ENCODE measurements around the gene ANTXR1. TPM values are rescaled to one million over a fixed set of nuclear protein-coding genes. Genes with fewer than 3 reads are reported as not detected.

ANTXR1 gene
- total RNA-seq, 1 donor from 2014 or later: 73.4 TPM

DNA sequence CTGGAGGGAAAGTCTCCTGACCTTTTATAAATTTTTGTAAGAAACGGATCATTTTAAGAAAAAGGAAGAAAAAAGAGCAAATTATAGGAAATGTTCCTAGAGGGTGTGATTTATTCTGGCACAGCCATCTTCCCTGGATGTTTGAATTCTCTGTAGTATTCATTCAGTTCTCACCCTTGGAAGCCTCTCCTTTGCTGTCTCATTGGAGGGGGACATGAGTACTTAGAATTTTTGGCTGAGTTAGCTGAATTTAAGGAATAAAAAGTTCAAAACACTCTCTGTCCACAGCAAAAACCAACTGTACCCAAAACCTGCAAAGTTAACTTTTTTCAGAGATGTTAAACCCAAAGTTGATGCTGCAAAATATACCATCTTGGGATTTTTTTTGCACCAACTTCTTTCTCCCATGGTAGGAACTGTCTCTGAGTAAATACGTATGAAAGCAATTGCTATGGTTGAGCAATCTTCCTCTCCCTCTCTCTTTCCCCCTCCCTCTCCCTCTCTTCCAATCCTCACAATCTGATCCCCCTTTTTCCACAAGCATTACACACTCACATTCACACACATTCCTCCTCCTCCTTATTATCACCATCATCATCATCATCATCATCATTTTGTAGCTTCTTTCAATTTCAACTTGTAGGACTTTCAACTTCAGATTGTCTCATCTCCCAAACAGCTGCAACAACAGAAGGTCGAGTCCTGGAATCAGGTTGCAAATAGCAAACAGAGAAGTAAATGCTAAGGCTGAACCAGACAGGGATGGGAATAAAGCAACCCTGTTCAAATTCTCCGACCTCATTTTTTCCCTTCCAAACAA lies 190.4 kb downstream of the ANTXR1 start:
- H3K36me3 Mint-ChIP-seq (ENCODE audit: insufficient read depth): peaks cover 15% of the 10 kb centered on the region
- H3K4me1 Mint-ChIP-seq (ENCODE audit: low read depth): no peaks in the 10 kb centered on the region
- no peak for DNase-seq (ENCODE audit: low spot score, unreplicated experiment)
- no peak overlapping the region for H3K4me3 Mint-ChIP-seq (ENCODE audit: low read depth)
- TF ChIP-seq, protein P1, sequence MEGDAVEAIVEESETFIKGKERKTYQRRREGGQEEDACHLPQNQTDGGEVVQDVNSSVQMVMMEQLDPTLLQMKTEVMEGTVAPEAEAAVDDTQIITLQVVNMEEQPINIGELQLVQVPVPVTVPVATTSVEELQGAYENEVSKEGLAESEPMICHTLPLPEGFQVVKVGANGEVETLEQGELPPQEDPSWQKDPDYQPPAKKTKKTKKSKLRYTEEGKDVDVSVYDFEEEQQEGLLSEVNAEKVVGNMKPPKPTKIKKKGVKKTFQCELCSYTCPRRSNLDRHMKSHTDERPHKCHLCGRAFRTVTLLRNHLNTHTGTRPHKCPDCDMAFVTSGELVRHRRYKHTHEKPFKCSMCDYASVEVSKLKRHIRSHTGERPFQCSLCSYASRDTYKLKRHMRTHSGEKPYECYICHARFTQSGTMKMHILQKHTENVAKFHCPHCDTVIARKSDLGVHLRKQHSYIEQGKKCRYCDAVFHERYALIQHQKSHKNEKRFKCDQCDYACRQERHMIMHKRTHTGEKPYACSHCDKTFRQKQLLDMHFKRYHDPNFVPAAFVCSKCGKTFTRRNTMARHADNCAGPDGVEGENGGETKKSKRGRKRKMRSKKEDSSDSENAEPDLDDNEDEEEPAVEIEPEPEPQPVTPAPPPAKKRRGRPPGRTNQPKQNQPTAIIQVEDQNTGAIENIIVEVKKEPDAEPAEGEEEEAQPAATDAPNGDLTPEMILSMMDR (IDR thresholded peaks at IDR 0.05; ENCODE audit: unreplicated experiment): no peak
- peaks cover 3% of the 10 kb centered on the region for H3K9me3 Mint-ChIP-seq (ENCODE audit: low read depth)
- H3K27ac Mint-ChIP-seq: no peak overlapping the region
- H3K27me3 Mint-ChIP-seq: no peaks in the 10 kb centered on the region

DNA sequence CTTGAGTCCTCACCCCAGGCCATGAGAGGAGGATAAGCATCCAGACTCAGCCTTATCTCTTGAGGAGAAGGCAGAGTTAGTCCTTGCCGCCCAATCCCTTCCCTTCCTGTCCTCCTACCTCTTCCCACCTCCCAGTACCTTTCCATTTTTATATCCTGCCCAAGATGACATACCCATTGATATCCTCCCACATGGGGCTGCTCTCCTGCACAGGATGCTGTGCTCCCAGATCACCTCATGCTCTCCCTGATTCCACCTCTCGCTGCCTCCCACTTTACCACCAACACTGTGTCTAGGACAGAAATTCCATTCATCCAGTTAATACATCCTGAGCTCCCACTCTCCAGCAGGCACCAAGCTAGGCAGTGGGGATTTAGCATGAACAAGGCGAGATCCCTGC lies 191.7 kb downstream of the ANTXR1 start:
- TF ChIP-seq, protein P1 (IDR thresholded peaks at IDR 0.05; ENCODE audit: unreplicated experiment): no peak
- peaks cover 15% of the 10 kb centered on the region for H3K36me3 Mint-ChIP-seq (ENCODE audit: insufficient read depth)
- H3K4me3 Mint-ChIP-seq (ENCODE audit: low read depth): no peak overlapping the region
- no peaks in the 10 kb centered on the region for H3K27me3 Mint-ChIP-seq
- H3K4me1 Mint-ChIP-seq (ENCODE audit: low read depth): no peaks in the 10 kb centered on the region
- no peak overlapping the region for H3K27ac Mint-ChIP-seq
- DNase-seq (ENCODE audit: low spot score, unreplicated experiment): no peak
- H3K9me3 Mint-ChIP-seq (ENCODE audit: low read depth): peaks cover 3% of the 10 kb centered on the region

DNA sequence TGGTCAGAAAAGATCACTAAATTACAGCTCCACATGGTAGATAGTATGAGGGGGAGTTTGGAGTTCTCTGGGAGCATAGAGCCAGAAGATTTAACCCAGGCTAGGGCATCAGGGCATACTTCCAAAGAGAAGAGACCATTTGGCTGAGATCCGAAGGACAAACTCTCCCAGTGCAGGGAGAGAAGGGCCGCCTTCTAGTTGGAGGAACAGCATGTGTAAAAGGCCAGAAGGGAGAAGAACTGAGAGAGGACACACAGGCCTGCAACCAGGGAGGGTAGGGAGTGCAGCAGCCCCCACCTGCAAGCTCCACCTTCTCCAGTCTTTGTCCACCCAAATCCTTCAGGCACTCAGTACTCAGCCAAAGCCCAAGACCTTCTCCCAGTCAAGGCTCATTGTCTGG lies 192.1 kb downstream of the ANTXR1 start:
- Mint-ChIP-seq H3K36me3 (ENCODE audit: insufficient read depth) (peaks cover 15% of the 10 kb centered on the region), H3K27ac (no peak overlapping the region), H3K27me3 (no peaks in the 10 kb centered on the region), H3K4me3 (ENCODE audit: low read depth) (no peak overlapping the region), H3K4me1 (ENCODE audit: low read depth) (no peaks in the 10 kb centered on the region), H3K9me3 (ENCODE audit: low read depth) (peaks cover 3% of the 10 kb centered on the region)
- DNase-seq (ENCODE audit: low spot score, unreplicated experiment): no peak
- TF ChIP-seq, protein P1 (IDR thresholded peaks at IDR 0.05; ENCODE audit: unreplicated experiment): no peak

DNA sequence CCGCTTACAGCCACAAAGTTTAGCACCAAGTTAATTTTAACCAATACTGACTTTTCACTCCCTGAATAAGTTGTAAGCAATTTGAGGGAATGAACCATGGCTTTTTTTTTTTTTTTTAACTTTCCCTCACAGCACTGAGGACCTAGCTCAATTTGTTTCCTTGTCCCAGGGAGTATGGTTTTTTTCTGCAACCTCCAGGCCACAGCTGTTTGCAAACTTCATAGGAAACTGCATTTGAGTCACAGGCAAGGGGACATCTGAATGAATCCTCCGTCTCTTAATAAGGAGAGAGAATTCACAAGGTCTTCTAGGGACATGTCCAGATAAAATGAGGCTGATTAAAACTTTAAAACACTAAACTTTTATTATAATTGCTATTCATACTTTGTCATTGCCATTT lies 192.5 kb downstream of the ANTXR1 start:
- TF ChIP-seq, protein P1 (IDR thresholded peaks at IDR 0.05; ENCODE audit: unreplicated experiment): no peak
- Mint-ChIP-seq H3K27ac (no peak overlapping the region), H3K27me3 (no peaks in the 10 kb centered on the region), H3K36me3 (ENCODE audit: insufficient read depth) (peaks cover 15% of the 10 kb centered on the region), H3K4me3 (ENCODE audit: low read depth) (no peak overlapping the region), H3K4me1 (ENCODE audit: low read depth) (no peaks in the 10 kb centered on the region), H3K9me3 (ENCODE audit: low read depth) (peaks cover 3% of the 10 kb centered on the region)
- DNase-seq (ENCODE audit: low spot score, unreplicated experiment): no peak

DNA sequence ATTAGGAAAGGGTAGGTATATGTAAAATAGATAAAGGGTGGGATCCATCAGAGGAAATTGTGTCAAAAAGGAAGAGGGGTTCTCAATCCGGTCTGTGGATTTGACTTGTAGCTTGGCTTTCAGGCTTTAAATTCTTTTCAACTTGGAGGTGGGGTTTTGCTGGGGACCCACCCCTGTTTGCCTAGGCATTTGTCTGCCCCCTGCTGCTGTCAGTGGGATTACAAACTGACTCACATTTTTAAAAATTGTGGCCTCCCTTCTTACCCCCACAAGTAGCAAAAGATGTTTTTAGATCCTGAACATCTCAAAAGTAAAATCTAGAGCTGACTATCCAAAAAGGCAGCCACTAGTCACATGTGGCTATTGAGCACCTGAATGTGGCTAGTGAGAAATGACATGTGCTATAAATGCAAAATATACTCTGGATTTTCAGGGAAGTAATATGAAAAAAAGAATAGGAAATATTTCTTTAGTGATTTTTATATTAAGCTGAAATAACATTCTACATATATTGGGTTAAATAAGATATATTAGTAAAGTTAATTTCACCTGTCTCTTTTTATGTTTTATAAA lies 195.1 kb downstream of the ANTXR1 start:
- Mint-ChIP-seq H3K9me3 (ENCODE audit: low read depth) (peaks cover 3% of the 10 kb centered on the region), H3K27me3 (no peaks in the 10 kb centered on the region), H3K4me3 (ENCODE audit: low read depth) (no peak overlapping the region), H3K27ac (no peak overlapping the region), H3K36me3 (ENCODE audit: insufficient read depth) (peaks cover 15% of the 10 kb centered on the region), H3K4me1 (ENCODE audit: low read depth) (no peaks in the 10 kb centered on the region)
- TF ChIP-seq, protein P1 (IDR thresholded peaks at IDR 0.05; ENCODE audit: unreplicated experiment): no peak
- no peak for DNase-seq (ENCODE audit: low spot score, unreplicated experiment)

Measured in progenitor cell of endocrine pancreas (in vitro differentiated cells).